HG03378 (cell line): ENCODE results near the gene ISM1.

Source experiments
- ATAC-seq: cut with Tn5 transposase; IDR thresholded peaks from one replicate; pipeline ENCODE4 v1.9.1; 2021; ENCODE audit warnings: mild to moderate bottlenecking, moderate library complexity; ENCODE audit not compliant: unreplicated experiment

The ISM1 gene

GRCh38 chr20:13278812-13279570 lies 57.9 kb downstream of the ISM1 start:
- no peak for ATAC-seq

- no peak for ATAC-seq
These were observed 59.7 kb downstream of the ISM1 start for GRCh38 chr20:13280609-13281324.

DNA sequence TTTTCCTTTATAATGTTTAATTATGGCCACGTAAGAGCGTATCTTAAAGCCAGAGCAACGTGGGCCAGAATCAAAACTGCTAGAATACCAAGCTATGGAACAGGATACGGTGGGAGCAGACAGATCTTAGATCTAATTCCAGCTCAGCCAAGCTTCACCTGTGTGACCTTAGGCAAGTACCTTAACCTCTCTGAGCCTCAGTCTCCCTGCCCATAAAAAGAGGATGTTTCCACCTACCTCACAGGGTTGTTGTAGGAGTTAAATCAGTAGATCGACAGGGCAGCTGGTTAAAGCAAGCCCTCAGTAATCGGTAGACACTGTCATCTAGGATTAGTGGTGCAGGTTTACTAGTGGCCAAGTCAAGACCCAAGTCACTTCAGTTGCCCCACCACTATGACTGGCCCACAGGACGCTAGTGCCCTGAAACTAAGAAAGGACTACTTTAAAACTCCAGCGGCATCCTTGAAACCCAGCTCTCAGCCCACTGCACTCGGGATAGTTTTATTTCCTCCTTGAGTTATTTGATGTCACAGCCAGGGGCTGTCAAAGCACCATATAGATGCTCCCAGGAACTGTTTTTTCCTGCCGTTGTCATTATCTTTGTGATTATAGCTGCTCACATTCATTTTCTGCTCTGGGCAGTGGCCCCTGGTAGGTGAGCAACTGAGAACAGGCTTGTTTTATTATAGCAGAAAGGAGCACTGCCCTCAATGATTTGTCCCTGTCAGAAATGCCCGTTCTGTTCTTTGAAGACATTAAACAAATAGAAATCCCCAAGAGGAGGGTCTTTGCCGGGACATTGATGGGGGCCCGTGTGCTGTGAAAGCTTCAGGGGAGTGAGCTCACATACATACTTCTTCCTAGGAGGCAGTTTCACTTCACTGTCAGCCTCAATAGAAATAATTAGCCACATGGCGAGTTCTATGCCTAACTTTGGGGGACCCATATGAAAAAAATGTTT lies 63.1 kb downstream of the ISM1 start:
- ATAC-seq, result no peak

GRCh38 chr20:13284830-13285229 lies 63.8 kb downstream of the ISM1 start:
- no peak for ATAC-seq

- ATAC-seq, result no peak
These were observed 64.3 kb downstream of the ISM1 start for GRCh38 chr20:13285408-13285807.

DNA sequence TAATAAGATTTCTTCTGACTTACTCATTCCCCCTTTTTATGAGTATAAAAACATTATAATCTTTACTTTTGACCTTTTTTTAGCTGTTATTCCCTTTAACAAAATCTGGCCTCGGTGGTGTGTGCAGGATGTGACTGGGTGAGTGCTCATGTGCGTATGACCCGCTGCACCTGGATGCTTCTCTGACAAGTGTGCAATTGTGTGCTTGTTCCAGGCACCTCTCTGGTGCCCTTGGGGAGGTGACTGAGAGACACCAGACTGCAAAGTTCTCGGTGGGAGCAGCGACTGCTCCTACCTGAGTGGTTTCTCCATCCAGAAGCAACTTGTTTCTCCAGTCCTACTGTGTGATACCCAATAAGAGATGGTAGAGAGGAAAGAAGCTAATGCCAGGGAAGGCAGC lies 65.0 kb downstream of the ISM1 start:
- no peak for ATAC-seq

- ATAC-seq, result no peak
These were observed 65.5 kb downstream of the ISM1 start for GRCh38 chr20:13286607-13287006.

GRCh38 chr20:13288357-13288756 lies 67.3 kb downstream of the ISM1 start:
- no peak for ATAC-seq

- no peak for ATAC-seq
These were observed 68.0 kb downstream of the ISM1 start for GRCh38 chr20:13289031-13289430.

DNA sequence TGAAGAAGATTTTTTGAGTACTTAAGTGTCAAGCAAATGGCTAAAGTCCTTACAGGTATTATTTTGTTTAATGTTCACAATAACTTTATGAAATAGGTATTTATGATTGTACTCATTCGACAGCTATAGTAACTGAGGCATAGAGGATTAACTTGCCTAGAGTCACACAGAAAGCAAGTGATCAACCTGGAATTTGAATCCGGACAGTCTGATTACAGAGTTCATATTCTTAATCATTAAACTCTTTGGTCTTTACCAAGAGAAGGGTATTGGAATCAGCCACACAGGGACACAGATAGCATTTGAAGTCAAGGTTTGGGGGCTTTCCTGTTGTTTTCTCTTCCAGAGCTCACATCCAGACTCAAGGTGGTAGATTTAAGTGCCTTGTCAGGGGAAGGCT lies 69.7 kb downstream of the ISM1 start:
- ATAC-seq, result no peak

DNA sequence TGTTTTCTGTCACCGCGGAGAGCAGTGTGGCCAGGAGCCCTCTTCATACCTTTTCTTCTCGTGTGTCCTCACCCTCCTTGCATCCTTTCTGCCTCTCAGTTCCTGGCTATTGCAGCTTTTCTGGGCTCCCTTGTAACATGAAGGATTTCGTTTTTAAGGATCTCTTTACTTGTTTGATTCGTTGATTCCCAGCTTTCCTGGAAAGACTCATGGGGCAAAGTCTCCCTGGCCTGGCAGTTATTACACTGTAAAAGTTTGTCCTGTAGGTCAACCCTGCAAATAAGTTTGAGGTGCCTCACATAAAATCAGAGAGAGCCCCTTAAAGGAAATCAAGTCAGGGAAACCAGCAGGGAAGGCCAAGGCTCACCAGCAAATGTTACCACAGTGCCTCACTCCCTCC lies 70.1 kb downstream of the ISM1 start:
- ATAC-seq, result no peak

- ATAC-seq, result no peak
These were observed 71.3 kb downstream of the ISM1 start for GRCh38 chr20:13292201-13292885.

DNA sequence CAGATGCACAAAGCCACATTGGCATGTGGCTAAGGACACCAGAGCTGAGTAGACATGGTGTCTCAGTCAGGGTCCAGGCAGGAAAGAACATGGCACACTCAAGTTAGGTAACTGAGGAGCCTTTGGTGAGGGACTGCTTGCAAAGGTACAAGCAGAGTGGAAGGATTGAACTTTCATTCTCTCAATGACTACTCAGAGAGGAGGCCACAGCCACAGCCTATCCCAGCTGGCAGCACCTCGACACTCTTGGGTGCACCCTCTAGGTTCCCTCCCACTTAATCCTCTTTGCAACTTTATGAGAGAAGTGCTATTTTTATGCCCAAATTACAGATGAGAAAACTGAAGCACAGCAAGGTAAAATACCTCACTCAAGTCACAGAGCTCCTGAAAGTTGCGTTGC lies 73.4 kb downstream of the ISM1 start:
- no peak for ATAC-seq

GRCh38 chr20:13295637-13296036 lies 74.6 kb downstream of the ISM1 start:
- ATAC-seq, result no peak

GRCh38 chr20:13296070-13296469 lies 75.0 kb downstream of the ISM1 start:
- ATAC-seq, result no peak

DNA sequence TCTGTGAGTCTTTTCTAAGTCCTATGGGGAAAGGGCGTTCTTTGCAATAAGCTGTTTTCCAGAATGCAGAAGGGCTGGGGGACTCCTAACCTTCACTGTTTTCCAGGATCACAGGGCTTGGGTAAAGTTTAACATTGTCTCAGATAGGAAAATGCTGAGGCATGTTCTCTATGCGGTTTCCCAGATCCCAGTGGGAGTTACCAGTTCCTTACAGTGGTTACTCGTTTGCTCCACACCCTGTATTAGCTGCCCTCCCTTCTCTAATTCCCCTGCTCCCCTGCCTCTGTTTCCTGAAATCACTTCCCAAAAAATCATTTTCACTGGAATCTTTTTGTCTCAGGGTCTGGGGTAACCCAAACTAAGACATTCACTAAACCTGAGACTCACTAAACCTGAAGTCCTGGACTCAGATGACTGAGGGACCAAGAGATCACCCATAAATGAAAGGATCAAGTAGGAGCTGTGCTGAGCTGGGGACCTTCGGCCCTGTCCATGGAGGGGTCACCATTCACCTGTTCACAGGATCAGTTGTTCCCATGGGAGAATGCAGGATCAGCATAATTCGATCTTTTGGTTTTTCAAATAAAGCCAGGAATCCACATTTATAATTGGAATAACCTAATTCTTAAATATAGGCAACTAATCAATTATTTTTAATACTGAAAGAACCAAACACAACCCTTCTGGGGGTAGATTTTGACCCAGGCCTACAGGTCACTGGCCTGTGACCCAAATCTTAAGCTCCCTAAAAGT lies 76.2 kb downstream of the ISM1 start:
- no peak for ATAC-seq

DNA sequence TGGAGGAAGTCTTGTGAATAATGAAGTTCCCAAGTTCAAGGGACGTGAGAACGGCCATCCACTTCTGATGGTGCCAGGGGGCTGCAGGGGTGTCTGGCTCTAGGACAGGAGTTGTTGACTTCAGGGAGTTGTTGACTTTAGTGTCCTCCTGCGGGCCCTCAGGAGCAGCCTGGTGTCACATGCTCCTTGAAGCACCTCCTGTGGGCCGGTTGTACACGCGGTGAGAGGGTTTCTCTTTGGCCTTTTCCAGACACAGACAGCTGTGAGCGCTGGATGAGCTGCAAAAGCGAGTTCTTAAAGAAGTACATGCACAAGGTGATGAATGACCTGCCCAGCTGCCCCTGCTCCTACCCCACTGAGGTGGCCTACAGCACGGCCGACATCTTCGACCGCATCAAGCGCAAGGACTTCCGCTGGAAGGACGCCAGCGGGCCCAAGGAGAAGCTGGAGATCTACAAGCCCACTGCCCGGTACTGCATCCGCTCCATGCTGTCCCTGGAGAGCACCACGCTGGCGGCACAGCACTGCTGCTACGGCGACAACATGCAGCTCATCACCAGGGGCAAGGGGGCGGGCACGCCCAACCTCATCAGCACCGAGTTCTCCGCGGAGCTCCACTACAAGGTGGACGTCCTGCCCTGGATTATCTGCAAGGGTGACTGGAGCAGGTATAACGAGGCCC lies 77.8 kb downstream of the ISM1 start:
- ATAC-seq, result no peak

DNA sequence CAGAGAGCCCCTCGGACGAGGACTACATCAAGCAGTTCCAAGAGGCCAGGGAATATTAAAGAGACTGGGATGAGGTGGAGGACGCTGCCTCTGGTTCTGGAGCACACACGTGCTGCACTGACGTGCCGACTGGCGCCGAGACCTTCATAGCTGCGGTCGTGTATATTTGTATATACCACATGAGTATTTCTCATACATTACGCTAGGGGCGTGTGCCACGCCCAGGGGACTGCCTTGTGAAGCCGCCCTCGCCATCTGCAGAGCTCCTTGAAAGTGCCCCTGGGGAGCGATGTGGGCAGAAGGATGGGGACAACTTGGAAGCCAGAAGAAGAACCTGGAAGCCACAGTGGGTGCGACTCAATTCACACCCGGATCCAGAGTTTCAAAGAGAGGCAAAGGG lies 78.3 kb downstream of the ISM1 start:
- ATAC-seq, result no peak

DNA sequence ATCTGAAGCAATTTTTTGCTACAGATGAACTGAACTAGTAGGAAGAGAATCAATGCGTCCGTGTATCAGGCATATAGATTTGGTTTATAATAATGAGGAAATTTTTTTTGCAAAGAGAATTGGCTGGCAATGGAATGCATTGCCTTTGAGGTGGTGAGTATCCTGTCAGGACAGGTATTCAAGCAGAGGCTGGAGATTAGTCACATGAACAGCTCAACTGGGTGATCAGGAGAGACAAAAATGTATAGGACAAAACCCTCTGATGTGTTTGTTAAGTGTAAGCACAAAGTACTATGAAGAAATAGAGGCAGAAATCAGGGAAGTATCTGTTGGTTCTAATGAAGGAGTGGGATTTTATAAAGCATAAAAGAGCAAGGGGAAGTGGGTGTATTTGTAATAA lies 80.5 kb downstream of the ISM1 start:
- no peak for ATAC-seq
